ENCODE results near the gene RHOT2.

DNA sequence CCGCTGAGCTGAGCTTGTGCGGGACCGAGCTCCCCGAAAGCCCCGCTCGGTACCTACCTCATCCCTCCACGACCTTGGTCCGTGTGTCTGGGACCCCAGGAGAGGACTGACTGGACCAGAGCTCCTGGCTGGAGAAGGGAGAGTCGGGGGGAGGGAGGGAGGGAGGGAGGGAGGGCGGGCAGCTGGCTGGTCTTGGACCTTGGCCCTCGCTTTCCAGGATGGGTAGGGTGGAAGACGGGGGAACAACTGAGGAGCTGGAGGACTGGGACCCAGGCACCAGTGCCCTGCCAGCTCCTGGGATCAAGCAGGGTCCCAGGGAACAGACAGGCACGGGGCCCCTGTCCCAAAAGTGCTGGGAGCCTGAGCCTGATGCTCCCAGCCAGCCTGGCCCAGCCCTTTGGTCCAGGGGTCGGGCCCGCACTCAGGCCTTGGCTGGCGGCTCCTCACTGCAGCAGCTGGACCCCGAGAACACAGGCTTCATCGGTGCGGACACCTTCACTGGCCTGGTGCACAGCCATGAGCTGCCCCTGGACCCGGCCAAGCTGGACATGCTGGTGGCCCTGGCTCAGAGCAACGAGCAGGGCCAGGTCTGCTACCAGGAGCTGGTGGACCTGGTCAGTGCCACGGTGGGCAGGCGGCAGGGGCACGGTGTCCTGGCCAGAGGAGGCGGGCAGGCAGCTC lies 8.1 kb downstream of the RHOT2 start:
- TF ChIP-seq POLR2AphosphoS5 (IDR thresholded peaks at IDR 0.05; ENCODE audit: low read depth, low read length) (no peak), POLR2A (IDR thresholded peaks at IDR 0.05; ENCODE audit: borderline replicate concordance, extremely low read depth, insufficient read depth, insufficient read length) (no peak), ZFX (IDR thresholded peaks at IDR 0.05) (no peak), YY1 (IDR thresholded peaks at IDR 0.05; ENCODE audit: extremely low read depth, insufficient replicate concordance, low read depth, low read length) (no peak), EGR1 (IDR thresholded peaks at IDR 0.05; ENCODE audit: low read depth) (no peak)
- TF ChIP-seq, protein P1, sequence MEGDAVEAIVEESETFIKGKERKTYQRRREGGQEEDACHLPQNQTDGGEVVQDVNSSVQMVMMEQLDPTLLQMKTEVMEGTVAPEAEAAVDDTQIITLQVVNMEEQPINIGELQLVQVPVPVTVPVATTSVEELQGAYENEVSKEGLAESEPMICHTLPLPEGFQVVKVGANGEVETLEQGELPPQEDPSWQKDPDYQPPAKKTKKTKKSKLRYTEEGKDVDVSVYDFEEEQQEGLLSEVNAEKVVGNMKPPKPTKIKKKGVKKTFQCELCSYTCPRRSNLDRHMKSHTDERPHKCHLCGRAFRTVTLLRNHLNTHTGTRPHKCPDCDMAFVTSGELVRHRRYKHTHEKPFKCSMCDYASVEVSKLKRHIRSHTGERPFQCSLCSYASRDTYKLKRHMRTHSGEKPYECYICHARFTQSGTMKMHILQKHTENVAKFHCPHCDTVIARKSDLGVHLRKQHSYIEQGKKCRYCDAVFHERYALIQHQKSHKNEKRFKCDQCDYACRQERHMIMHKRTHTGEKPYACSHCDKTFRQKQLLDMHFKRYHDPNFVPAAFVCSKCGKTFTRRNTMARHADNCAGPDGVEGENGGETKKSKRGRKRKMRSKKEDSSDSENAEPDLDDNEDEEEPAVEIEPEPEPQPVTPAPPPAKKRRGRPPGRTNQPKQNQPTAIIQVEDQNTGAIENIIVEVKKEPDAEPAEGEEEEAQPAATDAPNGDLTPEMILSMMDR (IDR thresholded peaks at IDR 0.05 in 2 of 3, conservative IDR thresholded peaks at IDR 0.05 in 1 of 3; ENCODE audit: borderline replicate concordance in 1 of 3, insufficient read depth in 1 of 3, low read depth in 2 of 3, low read length in 2 of 3): no peak

All from HCT116 (cell line).